Lower lobe of right lung (tissue), 2 donors: ENCODE data around the gene DHRS1. TPM values are rescaled to one million over a fixed set of nuclear protein-coding genes. Genes with fewer than 3 reads are reported as not detected.

Experiments
- ATAC-seq, 2 donors: fragments of 200-7000 bp; cut with Tn5 transposase; one replicate each; pipeline ENCODE4 v1.9.1; 2020 to 2022; ENCODE audit warnings: mild to moderate bottlenecking in 2 of 2, moderate library complexity in 2 of 2
- DNase-seq: peaks from one replicate; pipeline ENCODE4 v3.0.0-alpha.2; 2020
- H3K27ac ChIP-seq: fragments of 200-600 bp; one replicate; pipeline ENCODE4 v1.8.0; 2022
- H3K27me3 ChIP-seq: fragments of 200-600 bp; one replicate; pipeline ENCODE4 v1.8.0; 2022; ENCODE audit warnings: low read depth
- H3K36me3 ChIP-seq: fragments of 200-600 bp; one replicate; pipeline ENCODE4 v1.8.0; 2022; ENCODE audit warnings: mild to moderate bottlenecking
- H3K4me1 ChIP-seq: fragments of 200-600 bp; one replicate; pipeline ENCODE4 v1.8.0; 2022
- H3K4me3 ChIP-seq: fragments of 200-600 bp; one replicate; pipeline ENCODE4 v1.8.0; 2022; ENCODE audit warnings: mild to moderate bottlenecking
- H3K9me3 ChIP-seq: fragments of 200-600 bp; one replicate; pipeline ENCODE4 v1.8.0; 2022
- intact Hi-C: fragments of 100-400 bp; cut with DNase I; formaldehyde crosslinking; loops from one replicate; pipeline ENCODE4 v1.11.0; 2022
- total RNA-seq: library from RNA; stranded (reverse); fragmentation: NEBNext Ultra II Directional; extraction: Animal tissue kit (Norgen Biotek cat#: 25700); gene quantifications from one replicate; pipeline ENCODE4 v1.2.1, GENCODE V29; 2021
- TF ChIP-seq, protein P1 (sequence below): fragments of 200-600 bp; IDR thresholded peaks from one replicate; pipeline ENCODE4 v1.8.0; 2022; ENCODE audit warnings: antibody characterized with exemption, mild to moderate bottlenecking
- donor health status: DM: no; HTN: yes; CAD: no; lungs with severe emphysema.

Gene DHRS1
- total RNA-seq, 1 donor from 2014 or later: 22.7 TPM

DNA sequence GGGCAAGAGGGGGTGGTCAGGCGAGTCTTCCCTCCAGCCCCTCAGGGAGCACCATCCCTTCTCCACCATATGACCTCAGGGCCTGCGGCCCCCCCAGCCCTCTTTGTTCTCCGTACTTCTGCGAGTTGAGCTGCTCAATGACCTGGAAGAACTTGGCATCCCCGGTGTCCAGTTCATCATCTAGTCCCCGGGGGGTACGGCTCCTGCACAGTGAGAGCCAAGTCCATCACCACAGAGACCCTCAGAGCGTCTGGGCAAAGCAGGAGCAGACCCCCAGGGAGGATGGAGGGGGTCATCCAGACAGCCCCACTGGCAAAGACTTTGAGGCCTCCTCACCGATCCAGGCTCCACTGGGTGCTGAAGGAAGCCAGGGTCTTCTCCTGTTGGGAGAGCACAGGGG, 26.4 kb upstream of the DHRS1 start:
- Histone ChIP-seq H3K4me3 (no peak overlapping the region), H3K27me3 (no peaks in the 10 kb centered on the region), H3K36me3 (peaks cover 12% of the 10 kb centered on the region), H3K9me3 (no peaks in the 10 kb centered on the region), H3K4me1 (peaks cover 32% of the 10 kb centered on the region), H3K27ac (no peak overlapping the region)
- ATAC-seq (no peak), DNase-seq (peak; percentile 23)
- TF ChIP-seq, protein P1, sequence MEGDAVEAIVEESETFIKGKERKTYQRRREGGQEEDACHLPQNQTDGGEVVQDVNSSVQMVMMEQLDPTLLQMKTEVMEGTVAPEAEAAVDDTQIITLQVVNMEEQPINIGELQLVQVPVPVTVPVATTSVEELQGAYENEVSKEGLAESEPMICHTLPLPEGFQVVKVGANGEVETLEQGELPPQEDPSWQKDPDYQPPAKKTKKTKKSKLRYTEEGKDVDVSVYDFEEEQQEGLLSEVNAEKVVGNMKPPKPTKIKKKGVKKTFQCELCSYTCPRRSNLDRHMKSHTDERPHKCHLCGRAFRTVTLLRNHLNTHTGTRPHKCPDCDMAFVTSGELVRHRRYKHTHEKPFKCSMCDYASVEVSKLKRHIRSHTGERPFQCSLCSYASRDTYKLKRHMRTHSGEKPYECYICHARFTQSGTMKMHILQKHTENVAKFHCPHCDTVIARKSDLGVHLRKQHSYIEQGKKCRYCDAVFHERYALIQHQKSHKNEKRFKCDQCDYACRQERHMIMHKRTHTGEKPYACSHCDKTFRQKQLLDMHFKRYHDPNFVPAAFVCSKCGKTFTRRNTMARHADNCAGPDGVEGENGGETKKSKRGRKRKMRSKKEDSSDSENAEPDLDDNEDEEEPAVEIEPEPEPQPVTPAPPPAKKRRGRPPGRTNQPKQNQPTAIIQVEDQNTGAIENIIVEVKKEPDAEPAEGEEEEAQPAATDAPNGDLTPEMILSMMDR: no peak
- intact Hi-C loops: loop anchor here (5.0 kb wide), 1 partner anchor 111 kb away; no protein-coding TSS in a partner anchor

DNA sequence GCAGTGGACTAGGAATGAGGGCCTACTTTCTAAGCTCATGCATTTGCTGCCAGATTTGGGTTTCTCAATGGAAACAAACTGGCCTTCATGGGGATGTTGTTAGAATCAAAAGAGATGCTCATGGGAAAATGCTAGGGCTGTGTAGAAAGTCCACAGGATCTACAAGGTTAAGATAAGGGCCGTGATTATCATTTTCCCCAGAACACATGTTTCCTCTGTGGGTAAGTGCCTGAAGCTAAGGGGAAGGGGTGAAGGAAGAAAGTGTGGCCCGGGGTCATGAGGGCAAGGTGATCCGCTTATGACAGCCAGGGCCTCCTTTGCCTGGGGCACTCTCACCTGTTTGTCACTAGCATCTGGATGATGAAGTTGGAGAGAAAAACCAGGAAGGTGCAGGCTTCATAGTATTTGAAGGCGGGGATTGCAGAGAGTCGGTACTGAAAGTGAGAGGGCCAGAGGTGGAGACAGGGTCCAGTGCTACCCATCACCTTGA, 25.5 kb upstream of the DHRS1 start:
- intact Hi-C loops: loop anchor here (5.0 kb wide), 1 partner anchor 112 kb away; no protein-coding TSS in a partner anchor
- no peak overlapping the region for H3K27ac ChIP-seq
- H3K4me1 ChIP-seq: peaks cover 27% of the 10 kb centered on the region
- DNase-seq (no peak), ATAC-seq (no peak)
- no peak overlapping the region for H3K4me3 ChIP-seq
- TF ChIP-seq, protein P1: no peak
- H3K27me3 ChIP-seq: no peaks in the 10 kb centered on the region
- peaks cover 9% of the 10 kb centered on the region for H3K36me3 ChIP-seq
- H3K9me3 ChIP-seq: no peaks in the 10 kb centered on the region

DNA sequence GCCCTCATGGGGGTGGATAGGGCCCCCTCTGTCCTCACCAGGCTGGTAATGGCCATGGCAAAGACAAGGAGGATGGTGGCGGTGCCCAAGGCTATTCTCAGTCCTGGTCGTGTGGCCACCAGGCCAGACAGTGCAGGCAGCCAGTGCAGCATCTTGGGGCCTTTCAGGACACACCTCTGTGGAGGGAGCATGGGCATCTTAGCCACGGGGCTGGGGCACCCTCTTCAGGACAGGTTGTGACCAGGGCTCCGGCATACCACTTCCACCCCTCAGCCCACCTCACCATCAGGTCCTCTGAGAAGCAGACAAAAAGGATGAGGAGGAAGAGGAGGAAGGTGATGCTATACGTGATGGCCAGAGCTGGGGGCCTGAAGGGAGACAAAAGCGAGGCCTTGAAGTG, 24.4 kb upstream of the DHRS1 start:
- H3K27ac ChIP-seq: no peak overlapping the region
- DNase-seq: peak; percentile 38
- H3K4me3 ChIP-seq: no peak overlapping the region
- ATAC-seq: no peak
- no peaks in the 10 kb centered on the region for H3K9me3 ChIP-seq
- intact Hi-C loops: no loop called here
- peaks cover 17% of the 10 kb centered on the region for H3K4me1 ChIP-seq
- TF ChIP-seq, protein P1: no peak
- no peaks in the 10 kb centered on the region for H3K27me3 ChIP-seq
- peaks cover 9% of the 10 kb centered on the region for H3K36me3 ChIP-seq

DNA sequence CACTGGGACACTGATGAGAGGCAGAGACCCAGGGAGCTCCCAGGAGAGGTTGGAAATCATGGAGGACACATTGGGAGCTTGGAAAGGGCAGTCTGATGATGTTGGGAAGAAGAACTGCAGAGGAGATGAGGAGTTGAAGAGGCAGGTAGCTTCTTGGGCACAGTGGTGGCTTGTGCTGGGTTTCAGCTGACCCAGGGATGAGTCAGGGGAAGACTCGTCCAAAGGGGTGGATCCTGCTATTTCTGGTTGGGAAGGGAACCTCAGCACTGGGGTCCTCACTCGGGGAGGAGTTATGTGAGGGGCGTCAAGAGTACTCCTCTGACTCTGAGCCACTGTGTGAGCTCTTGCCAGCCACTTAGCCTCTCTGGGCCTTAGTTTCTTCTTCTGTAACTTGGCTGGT, 23.8 kb upstream of the DHRS1 start:
- Histone ChIP-seq H3K4me3 (no peak overlapping the region), H3K27ac (no peak overlapping the region), H3K36me3 (peaks cover 9% of the 10 kb centered on the region), H3K27me3 (no peaks in the 10 kb centered on the region), H3K4me1 (peaks cover 11% of the 10 kb centered on the region), H3K9me3 (no peaks in the 10 kb centered on the region)
- TF ChIP-seq, protein P1: no peak
- no peak for ATAC-seq
- intact Hi-C loops: no loop called here
- DNase-seq: no peak

DNA sequence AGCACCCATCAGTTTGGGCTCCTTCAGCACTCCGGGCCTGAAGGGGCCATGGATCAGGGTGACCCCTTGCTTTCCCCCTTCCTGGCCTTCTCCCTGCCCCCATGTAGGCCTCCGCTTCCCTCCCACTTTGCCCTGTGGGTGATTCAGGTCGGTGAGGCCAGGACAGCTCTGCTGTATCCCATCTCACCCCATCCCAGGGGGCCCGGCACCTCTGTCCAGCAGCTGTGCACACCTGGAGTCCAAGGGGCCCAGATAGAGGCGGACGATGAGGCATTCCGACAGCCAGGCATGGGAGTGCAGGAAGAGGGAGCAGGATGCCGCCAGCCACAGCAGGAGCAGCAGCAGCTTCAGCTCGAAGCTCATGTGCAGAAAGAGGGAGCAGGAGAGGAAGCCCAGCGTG, 23.1 kb upstream of the DHRS1 start:
- H3K4me3 ChIP-seq: no peak overlapping the region
- H3K27me3 ChIP-seq: no peaks in the 10 kb centered on the region
- TF ChIP-seq, protein P1: no peak
- H3K9me3 ChIP-seq: no peaks in the 10 kb centered on the region
- ATAC-seq (no peak), DNase-seq (peak; percentile 36)
- intact Hi-C loops: no loop called here
- peaks cover 9% of the 10 kb centered on the region for H3K36me3 ChIP-seq
- no peak overlapping the region for H3K27ac ChIP-seq
- peaks cover 7% of the 10 kb centered on the region for H3K4me1 ChIP-seq
